Measurements from ENCODE around the gene HOTAIR.

Gene HOTAIR

DNA sequence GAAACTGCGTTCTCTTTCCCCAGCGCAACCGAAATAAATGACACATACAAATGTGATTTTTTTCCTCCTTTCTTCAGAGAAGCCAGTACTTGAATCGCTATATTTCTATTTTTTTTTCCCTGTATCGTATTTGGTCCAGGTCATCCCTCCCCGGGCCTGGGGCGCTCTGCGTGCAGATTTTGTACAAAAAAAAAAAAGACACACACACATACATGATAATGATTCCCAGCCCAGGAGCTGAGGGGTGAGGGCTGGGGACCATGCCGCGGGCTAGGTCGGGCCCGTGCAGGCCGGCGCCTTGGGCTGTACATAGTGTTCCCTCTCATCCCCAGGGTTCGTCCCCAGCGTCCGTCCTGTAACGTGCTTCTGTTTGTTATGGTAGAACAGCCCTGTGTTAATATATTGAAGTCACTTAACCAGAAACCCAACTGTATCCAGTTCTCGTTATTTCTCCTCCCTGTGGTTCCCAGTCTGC is 28.2 kb upstream of the HOTAIR start:
- Histone ChIP-seq H3K79me1 (ENCODE audit: low read depth, low read length) (no peaks in the 10 kb centered on the region), H4K91ac (ENCODE audit: low read depth, low read length, poor library complexity) (no peak overlapping the region), H3K27ac (replicated peaks; ENCODE audit: low read length) (no peak overlapping the region), H3K23ac (ENCODE audit: low read depth, low read length, poor library complexity) (no peak overlapping the region), H3K36me3 (replicated peaks in 1 of 2; ENCODE audit: control insufficient read depth in 2 of 2, insufficient read depth in 2 of 2, low read length in 2 of 2) (no peaks in the 10 kb centered on the region), H2BK12ac (ENCODE audit: low read length) (no peak overlapping the region), H2BK120ac (ENCODE audit: low read depth, low read length) (no peak overlapping the region), H4K8ac (ENCODE audit: low read depth, low read length) (no peak overlapping the region), H3K9ac (ENCODE audit: low read depth, low read length, poor library complexity) (no peak overlapping the region), H2BK5ac (ENCODE audit: low read length) (no peak overlapping the region), H2AFZ (ENCODE audit: low read length) (no peak overlapping the region), H3K18ac (ENCODE audit: low read length) (no peak overlapping the region), H3K27me3 (ENCODE audit: control insufficient read depth in 3 of 3, insufficient read depth in 3 of 3, low read depth in 1 of 3, low read length in 3 of 3) (peaks cover 78 to 100% (median 100%) of the 10 kb centered on the region in 3 experiments), H3K9me3 (replicated peaks in 1 of 2; ENCODE audit: control insufficient read depth in 2 of 2, insufficient read depth in 1 of 2, low read depth in 1 of 2, low read length in 2 of 2) (peaks cover 0 to 2% of the 10 kb centered on the region in 2 donors), H2AK5ac (ENCODE audit: low read depth, low read length) (no peak overlapping the region), H2BK15ac (ENCODE audit: low read length) (no peak overlapping the region), H3K4me1 (ENCODE audit: control insufficient read depth in 2 of 2, insufficient read depth in 1 of 2, low read depth in 1 of 2, low read length in 2 of 2) (no peaks in the 10 kb centered on the region), H3K14ac (ENCODE audit: low read length) (no peak overlapping the region), H3K4me2 (ENCODE audit: insufficient read depth, low read length, poor library complexity, severe bottlenecking) (no peak overlapping the region), H3K4me3 (ENCODE audit: low read length in 2 of 2) (no peak overlapping the region), H3K4ac (ENCODE audit: low read length) (no peak overlapping the region)
- no CpG with 5 or more reads among the region's 19 CpGs for WGBS, 2 donors (ENCODE audit: extremely low coverage in 2 of 2, insufficient read length in 2 of 2, insufficient replicate concordance in 1 of 2)
- DNase-seq (ENCODE audit: low spot score), result no peak

DNA sequence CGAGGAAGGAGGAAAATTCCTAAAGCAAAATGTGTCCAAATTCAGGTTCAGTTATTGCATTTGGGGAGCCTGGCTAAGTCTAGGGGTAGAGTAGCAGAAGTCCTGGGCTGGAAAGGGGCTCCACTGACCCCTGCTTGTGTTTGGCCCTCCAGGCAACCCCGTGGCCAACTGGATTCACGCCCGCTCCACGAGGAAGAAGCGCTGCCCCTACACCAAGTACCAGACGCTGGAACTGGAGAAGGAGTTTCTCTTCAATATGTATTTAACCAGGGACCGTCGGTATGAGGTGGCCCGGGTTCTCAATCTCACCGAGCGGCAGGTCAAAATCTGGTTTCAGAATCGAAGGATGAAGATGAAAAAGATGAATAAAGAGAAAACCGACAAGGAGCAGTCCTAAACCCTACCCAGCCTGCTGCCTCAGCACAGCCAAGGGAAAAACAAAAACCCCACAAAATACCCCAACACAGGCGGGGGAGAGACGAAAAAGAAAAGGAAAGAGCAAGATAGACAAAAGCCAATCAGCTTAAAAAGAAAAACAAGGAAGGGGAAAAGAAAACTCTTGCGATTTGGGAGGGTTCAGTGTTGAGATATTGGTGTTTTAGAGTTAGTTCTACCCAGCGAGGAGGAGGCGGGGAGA is 27.6 kb upstream of the HOTAIR start:
- H3K4me3 ChIP-seq (ENCODE audit: low read length in 2 of 2), result no peak overlapping the region

DNA sequence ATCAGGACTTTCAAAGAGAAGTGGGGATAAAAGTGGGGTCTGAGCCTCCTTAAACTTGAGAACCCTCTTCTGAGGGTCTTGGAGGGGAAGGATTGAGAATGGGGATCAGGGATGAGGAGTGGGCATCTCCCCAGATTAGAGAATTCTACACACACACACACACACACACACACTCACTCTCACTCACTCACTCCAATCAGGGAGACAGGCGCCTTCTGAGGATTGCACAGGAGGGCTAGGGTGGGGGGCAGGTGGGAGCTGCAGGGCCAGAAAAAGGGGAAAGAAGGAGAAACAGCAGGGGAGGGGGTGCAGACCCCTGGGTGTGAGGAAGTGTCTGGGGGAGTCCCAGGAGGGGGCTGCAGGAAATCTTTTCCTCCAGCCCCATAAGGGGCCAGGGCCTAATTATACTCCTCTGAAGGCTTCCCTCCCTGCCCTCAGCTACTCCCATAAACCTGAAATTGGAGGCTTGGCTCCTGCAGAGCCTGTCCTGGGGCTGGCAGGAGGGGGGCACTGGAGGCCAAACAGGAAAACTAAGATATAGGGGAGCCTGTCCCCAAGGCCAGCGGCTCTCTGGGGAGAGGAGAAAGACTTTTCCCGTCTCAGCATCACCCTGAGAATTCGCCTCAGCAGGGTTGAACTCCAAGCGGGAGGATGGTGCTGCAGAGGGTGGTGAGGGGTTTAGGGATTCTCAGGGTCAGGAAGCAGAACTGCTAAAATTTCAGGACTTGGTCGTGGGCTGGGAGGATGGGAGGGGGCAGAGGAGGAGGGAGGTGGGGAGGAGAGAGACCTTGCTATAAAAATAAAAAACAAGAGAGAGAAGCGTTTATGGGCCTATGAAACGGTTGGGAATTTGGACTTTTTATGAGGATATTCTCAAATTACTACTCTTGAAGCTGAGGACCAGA is 26.8 kb upstream of the HOTAIR start:
- no CpG with 5 or more reads among the region's 8 CpGs for WGBS, 2 donors (ENCODE audit: extremely low coverage in 2 of 2, insufficient read length in 2 of 2, insufficient replicate concordance in 1 of 2)
- Histone ChIP-seq H3K27me3 (ENCODE audit: control insufficient read depth in 3 of 3, insufficient read depth in 3 of 3, low read depth in 1 of 3, low read length in 3 of 3) (peaks cover 81 to 100% (median 100%) of the 10 kb centered on the region in 3 experiments), H2BK15ac (ENCODE audit: low read length) (no peak overlapping the region), H3K27ac (replicated peaks; ENCODE audit: low read length) (no peak overlapping the region), H3K4me1 (ENCODE audit: control insufficient read depth in 2 of 2, insufficient read depth in 1 of 2, low read depth in 1 of 2, low read length in 2 of 2) (no peaks in the 10 kb centered on the region), H3K23ac (ENCODE audit: low read depth, low read length, poor library complexity) (no peak overlapping the region), H3K36me3 (replicated peaks in 1 of 2; ENCODE audit: control insufficient read depth in 2 of 2, insufficient read depth in 2 of 2, low read length in 2 of 2) (no peaks in the 10 kb centered on the region), H3K14ac (ENCODE audit: low read length) (no peak overlapping the region), H3K9me3 (replicated peaks in 1 of 2; ENCODE audit: control insufficient read depth in 2 of 2, insufficient read depth in 1 of 2, low read depth in 1 of 2, low read length in 2 of 2) (peaks cover 0 to 2% of the 10 kb centered on the region in 2 donors), H2BK12ac (ENCODE audit: low read length) (no peak overlapping the region), H3K79me1 (ENCODE audit: low read depth, low read length) (no peaks in the 10 kb centered on the region), H3K9ac (ENCODE audit: low read depth, low read length, poor library complexity) (no peak overlapping the region), H2BK5ac (ENCODE audit: low read length) (no peak overlapping the region), H2BK120ac (ENCODE audit: low read depth, low read length) (no peak overlapping the region), H4K8ac (ENCODE audit: low read depth, low read length) (no peak overlapping the region), H3K4me3 (ENCODE audit: low read length in 2 of 2) (no peak overlapping the region), H4K91ac (ENCODE audit: low read depth, low read length, poor library complexity) (no peak overlapping the region), H2AFZ (ENCODE audit: low read length) (no peak overlapping the region), H3K18ac (ENCODE audit: low read length) (no peak overlapping the region), H2AK5ac (ENCODE audit: low read depth, low read length) (no peak overlapping the region), H3K4me2 (ENCODE audit: insufficient read depth, low read length, poor library complexity, severe bottlenecking) (no peak overlapping the region), H3K4ac (ENCODE audit: low read length) (no peak overlapping the region)
- DNase-seq (ENCODE audit: low spot score), result no peak

More for the DNA sequence above, 27.6 kb upstream of the HOTAIR start:
- WGBS, 2 donors (ENCODE audit: extremely low coverage in 2 of 2, insufficient read length in 2 of 2, insufficient replicate concordance in 1 of 2), result no CpG with 5 or more reads among the region's 19 CpGs
- no peak overlapping the region for H3K18ac ChIP-seq (ENCODE audit: low read length)
- no peak overlapping the region for H3K14ac ChIP-seq (ENCODE audit: low read length)
- no peak overlapping the region for H3K23ac ChIP-seq (ENCODE audit: low read depth, low read length, poor library complexity)
- no peaks in the 10 kb centered on the region for H3K36me3 ChIP-seq (replicated peaks in 1 of 2; ENCODE audit: control insufficient read depth in 2 of 2, insufficient read depth in 2 of 2, low read length in 2 of 2)
- no peak overlapping the region for H2AFZ ChIP-seq (ENCODE audit: low read length)
- H3K79me1 ChIP-seq (ENCODE audit: low read depth, low read length), result no peaks in the 10 kb centered on the region
- no peak overlapping the region for H4K8ac ChIP-seq (ENCODE audit: low read depth, low read length)
- H3K9ac ChIP-seq (ENCODE audit: low read depth, low read length, poor library complexity), result no peak overlapping the region
- H4K91ac ChIP-seq (ENCODE audit: low read depth, low read length, poor library complexity), result no peak overlapping the region
- H2BK12ac ChIP-seq (ENCODE audit: low read length), result no peak overlapping the region
- no peaks in the 10 kb centered on the region for H3K4me1 ChIP-seq (ENCODE audit: control insufficient read depth in 2 of 2, insufficient read depth in 1 of 2, low read depth in 1 of 2, low read length in 2 of 2)
- H2BK120ac ChIP-seq (ENCODE audit: low read depth, low read length), result no peak overlapping the region
- no peak overlapping the region for H3K4me2 ChIP-seq (ENCODE audit: insufficient read depth, low read length, poor library complexity, severe bottlenecking)
- no peak overlapping the region for H2BK5ac ChIP-seq (ENCODE audit: low read length)
- H3K9me3 ChIP-seq (replicated peaks in 1 of 2; ENCODE audit: control insufficient read depth in 2 of 2, insufficient read depth in 1 of 2, low read depth in 1 of 2, low read length in 2 of 2), result peaks cover 0 to 2% of the 10 kb centered on the region in 2 donors
- no peak overlapping the region for H2BK15ac ChIP-seq (ENCODE audit: low read length)
- no peak for DNase-seq (ENCODE audit: low spot score)
- H3K27me3 ChIP-seq (ENCODE audit: control insufficient read depth in 3 of 3, insufficient read depth in 3 of 3, low read depth in 1 of 3, low read length in 3 of 3), result peaks cover 78 to 100% (median 100%) of the 10 kb centered on the region in 3 experiments
- H3K4ac ChIP-seq (ENCODE audit: low read length), result no peak overlapping the region
- H3K27ac ChIP-seq (replicated peaks; ENCODE audit: low read length), result no peak overlapping the region
- no peak overlapping the region for H2AK5ac ChIP-seq (ENCODE audit: low read depth, low read length)
